NT2/D1 (cell line): ENCODE data around the gene SETX.

Experiments used
- YY1 ChIP-seq: IDR thresholded peaks from 2 replicates; pipeline ENCODE4 v1.6.1; 2011; ENCODE audit not compliant: insufficient read length, insufficient read depth
- ZNF274 ChIP-seq: IDR thresholded peaks from 2 replicates; pipeline ENCODE4 v1.6.1; 2011; ENCODE audit warnings: mild to moderate bottlenecking, low read depth, low read length

DNA sequence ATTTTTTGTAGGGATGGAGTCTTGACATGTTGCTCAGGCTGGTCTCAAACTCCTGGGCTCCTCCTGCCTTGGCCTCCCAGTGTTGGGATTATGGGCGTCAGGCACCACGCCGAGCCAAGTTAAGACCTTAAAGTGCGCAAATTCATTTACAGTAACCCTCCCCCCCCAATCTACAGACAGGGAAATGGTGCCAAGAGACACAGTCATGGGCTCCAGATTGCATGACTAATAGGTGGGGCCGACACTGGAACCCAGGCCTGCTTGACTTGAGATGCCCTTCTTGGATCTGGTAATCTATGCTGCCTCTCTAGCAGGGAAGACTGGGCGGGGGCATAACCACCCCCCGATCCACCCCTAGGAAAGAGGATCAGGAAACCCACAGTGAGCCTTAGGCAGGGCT, 32.3 kb upstream of the SETX start:
- TF ChIP-seq YY1 (no peak), ZNF274 (no peak)
